T-helper 17 cell (primary cell): ENCODE data around the gene JMJD1C. TPM values are rescaled to one million over a fixed set of nuclear protein-coding genes. Genes with fewer than 3 reads are reported as not detected.
"Not testable (repeated sequence)": the region's sequence is repeated elsewhere in the genome, so short reads cannot be mapped to it uniquely, and the experiment has no call there.

Experiments
- ATAC-seq: fragments of 150-1000 bp; cut with Tn5 transposase; 2 replicates; pipeline ENCODE4 v1.10.0; 2021; ENCODE audit warnings: mild to moderate bottlenecking, moderate library complexity
- DNase-seq, 3 donors: peaks; one replicate each; pipeline versions ENCODE4 v3.0.0 to v3.0.0-alpha.2; 2020 to 2021
- H3K9me3 ChIP-seq: one replicate; pipeline ENCODE4 v1.7.0; 2013; ENCODE audit warnings: low read length, mild to moderate bottlenecking; ENCODE audit not compliant: control insufficient read depth, poor library complexity, severe bottlenecking
- H3K27ac Mint-ChIP-seq: one replicate; pipeline ENCODE4 v1.8.0; 2022; ENCODE audit warnings: mild to moderate bottlenecking, moderate library complexity, mixed read lengths
- H3K27me3 Mint-ChIP-seq: one replicate; pipeline ENCODE4 v1.8.0; 2022; ENCODE audit warnings: mixed read lengths
- H3K36me3 Mint-ChIP-seq: one replicate; pipeline ENCODE4 v1.8.0; 2022; ENCODE audit warnings: low read depth, mixed read lengths
- H3K4me1 Mint-ChIP-seq: one replicate; pipeline ENCODE4 v1.8.0; 2022; ENCODE audit warnings: mild to moderate bottlenecking, mixed read lengths
- H3K4me3 Mint-ChIP-seq: one replicate; pipeline ENCODE4 v1.8.0; 2022; ENCODE audit warnings: mild to moderate bottlenecking, moderate library complexity, mixed read lengths
- total RNA-seq, 4 donors: library from RNA in 2 of 4; stranded (reverse) in 2 of 4; gene quantifications; one replicate each; pipeline ENCODE4 v1.2.3 and lab custom pipeline; 2022 to 2026

JMJD1C gene
- total RNA-seq, 2 donors from 2014 or later: 215 to 279 TPM

DNA sequence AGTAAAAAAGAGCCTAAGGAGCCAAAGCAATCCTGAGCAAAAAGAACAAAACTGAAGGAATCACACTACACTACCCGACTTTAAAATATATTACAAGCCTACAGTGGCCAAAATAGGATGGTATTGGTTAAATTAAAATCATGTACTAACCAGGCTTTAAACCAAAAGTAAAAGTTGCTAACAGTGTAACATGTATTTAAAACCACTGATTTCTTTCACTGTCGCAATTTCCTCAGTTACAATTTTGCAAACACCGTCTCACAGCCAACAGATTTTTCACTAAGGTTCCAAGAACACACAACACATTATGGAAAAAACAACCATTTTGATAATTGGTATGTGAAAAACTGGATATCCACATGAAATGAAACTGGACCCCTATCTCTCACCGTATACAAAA is 74.0 kb downstream of the JMJD1C start:
- no peaks in the 10 kb centered on the region for H3K9me3 ChIP-seq
- no peak for DNase-seq
- Mint-ChIP-seq H3K4me1 (peaks cover 33% of the 10 kb centered on the region), H3K27me3 (no peaks in the 10 kb centered on the region), H3K4me3 (peak overlapping the region; percentile 37), H3K27ac (no peak overlapping the region), H3K36me3 (peaks cover 5% of the 10 kb centered on the region)
- ATAC-seq: no peak

DNA sequence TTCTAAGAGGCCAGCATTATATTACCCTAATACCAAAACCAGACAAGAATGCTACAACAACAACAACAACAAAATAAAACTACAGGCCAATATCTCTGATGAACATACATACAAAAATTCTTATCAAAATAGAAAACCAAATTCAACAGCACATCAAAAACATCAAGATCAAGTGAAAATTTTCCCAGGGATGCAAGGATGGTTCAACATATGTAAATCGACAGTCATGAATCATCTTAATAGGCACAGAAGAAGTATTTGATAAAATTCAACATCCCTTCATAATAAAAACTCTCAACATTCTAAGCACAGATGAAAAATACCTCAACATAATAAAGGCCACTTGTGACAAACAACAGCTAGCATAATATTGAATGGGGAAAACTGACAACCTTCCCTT is 75.3 kb downstream of the JMJD1C start:
- Mint-ChIP-seq H3K4me3 (peak overlapping the region; percentile 31), H3K36me3 (peaks cover 5% of the 10 kb centered on the region), H3K27ac (no peak overlapping the region), H3K4me1 (peaks cover 36% of the 10 kb centered on the region), H3K27me3 (no peaks in the 10 kb centered on the region)
- ATAC-seq (no peak), DNase-seq (no peak)
- H3K9me3 ChIP-seq: no peaks in the 10 kb centered on the region

DNA sequence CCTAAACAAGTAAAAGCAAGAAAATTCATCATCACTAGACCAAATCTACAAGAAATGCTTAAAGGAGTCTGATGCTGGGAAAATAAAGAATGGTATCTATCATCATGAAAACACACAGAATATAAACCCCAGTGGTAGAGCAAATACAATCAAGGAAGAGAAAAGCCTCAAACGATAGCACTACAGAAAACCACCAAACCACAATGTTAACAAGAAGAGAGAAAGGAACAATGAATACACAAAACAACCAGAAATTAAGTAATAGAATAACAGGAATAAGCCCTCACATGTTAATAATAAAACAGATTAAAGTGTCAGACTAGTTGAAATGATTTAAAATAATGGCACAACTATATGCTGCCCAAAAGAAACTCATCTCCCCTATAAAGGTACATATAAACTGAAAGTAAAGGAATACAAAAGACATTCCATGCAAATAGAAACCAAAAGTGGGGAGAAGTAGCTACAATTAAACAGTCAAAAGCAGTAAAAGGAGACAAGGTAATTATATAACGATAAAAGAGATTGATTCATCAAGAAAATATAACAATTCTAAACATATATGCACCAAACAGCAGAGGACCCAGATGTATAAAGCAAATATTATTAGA is 77.3 kb downstream of the JMJD1C start:
- ATAC-seq (peak; percentile 86), DNase-seq (no peak)
- Mint-ChIP-seq H3K36me3 (peaks cover 5% of the 10 kb centered on the region), H3K27ac (peak overlapping the region; percentile 88), H3K27me3 (no peaks in the 10 kb centered on the region), H3K4me1 (peaks cover 46% of the 10 kb centered on the region), H3K4me3 (peak overlapping the region; percentile 91)
- no peaks in the 10 kb centered on the region for H3K9me3 ChIP-seq

DNA sequence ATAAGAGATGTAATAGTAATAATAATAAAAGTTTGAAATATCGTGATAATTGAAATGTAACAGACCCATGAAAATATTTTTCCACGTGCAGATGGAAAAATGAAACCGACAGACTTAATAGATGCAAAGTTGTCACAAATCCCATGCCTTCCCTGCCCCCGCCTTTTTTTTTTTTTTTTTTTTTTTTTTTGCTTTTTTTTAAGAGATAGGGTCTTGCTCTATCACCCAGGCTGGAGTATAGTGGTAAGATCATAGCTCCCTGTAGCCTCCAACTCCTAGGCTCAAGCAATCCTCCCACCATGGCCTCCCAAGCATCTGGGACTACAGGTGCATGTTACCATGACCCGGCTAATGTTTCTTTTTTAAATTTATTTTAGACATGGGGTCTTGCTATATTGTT is 80.5 kb downstream of the JMJD1C start:
- peaks cover 5% of the 10 kb centered on the region for H3K36me3 Mint-ChIP-seq
- no peak for DNase-seq
- no peak overlapping the region for H3K4me3 Mint-ChIP-seq
- H3K27me3 Mint-ChIP-seq: no peaks in the 10 kb centered on the region
- no peak for ATAC-seq
- peaks cover 39% of the 10 kb centered on the region for H3K4me1 Mint-ChIP-seq
- no peak overlapping the region for H3K27ac Mint-ChIP-seq
- H3K9me3 ChIP-seq: no peaks in the 10 kb centered on the region

DNA sequence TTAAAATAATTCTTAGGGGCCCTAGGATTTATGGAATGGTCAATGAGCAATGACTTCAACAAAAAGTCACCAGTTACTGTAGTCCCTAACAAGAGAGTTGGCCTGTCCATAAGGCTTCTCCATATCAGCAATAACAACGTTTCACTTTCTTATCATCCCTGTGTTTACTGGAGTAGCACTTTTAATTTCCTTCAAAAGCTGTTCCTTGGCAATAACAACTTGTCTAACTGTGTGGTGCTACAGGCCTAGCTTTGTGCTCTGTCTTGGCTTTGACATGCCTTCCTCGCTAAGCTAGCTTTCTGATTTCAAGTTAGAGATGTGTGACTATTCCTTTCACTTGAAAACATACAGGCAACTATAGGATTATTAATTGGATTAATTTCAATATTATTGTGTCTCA is 81.1 kb downstream of the JMJD1C start:
- peaks cover 2% of the 10 kb centered on the region for H3K36me3 Mint-ChIP-seq
- no peak for DNase-seq
- no peak overlapping the region for H3K4me3 Mint-ChIP-seq
- no peaks in the 10 kb centered on the region for H3K9me3 ChIP-seq
- H3K4me1 Mint-ChIP-seq: peaks cover 39% of the 10 kb centered on the region
- H3K27ac Mint-ChIP-seq: no peak overlapping the region
- no peak for ATAC-seq
- H3K27me3 Mint-ChIP-seq: no peaks in the 10 kb centered on the region

DNA sequence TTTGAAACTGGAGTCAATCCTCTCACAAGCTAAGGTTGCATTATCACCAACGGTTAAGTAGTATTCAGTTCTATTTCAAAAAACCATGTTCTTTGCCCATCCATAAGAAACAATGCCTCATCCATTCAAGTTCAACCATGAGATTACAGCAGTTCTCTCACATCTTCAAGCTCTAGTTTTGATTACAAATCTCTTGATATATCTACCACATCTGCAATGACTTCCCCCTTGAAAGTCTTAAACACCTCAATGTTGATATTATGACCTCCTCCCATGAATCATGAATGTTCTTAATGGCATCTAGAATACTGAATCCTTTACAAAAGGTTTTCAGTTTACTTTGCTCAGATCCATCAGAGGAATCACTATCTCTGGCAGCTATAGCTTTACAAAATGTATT is 81.8 kb downstream of the JMJD1C start:
- Mint-ChIP-seq H3K4me3 (no peak overlapping the region), H3K27me3 (no peaks in the 10 kb centered on the region), H3K4me1 (peaks cover 37% of the 10 kb centered on the region), H3K27ac (no peak overlapping the region), H3K36me3 (peaks cover 2% of the 10 kb centered on the region)
- no peaks in the 10 kb centered on the region for H3K9me3 ChIP-seq
- no peak for DNase-seq
- ATAC-seq: no peak

DNA sequence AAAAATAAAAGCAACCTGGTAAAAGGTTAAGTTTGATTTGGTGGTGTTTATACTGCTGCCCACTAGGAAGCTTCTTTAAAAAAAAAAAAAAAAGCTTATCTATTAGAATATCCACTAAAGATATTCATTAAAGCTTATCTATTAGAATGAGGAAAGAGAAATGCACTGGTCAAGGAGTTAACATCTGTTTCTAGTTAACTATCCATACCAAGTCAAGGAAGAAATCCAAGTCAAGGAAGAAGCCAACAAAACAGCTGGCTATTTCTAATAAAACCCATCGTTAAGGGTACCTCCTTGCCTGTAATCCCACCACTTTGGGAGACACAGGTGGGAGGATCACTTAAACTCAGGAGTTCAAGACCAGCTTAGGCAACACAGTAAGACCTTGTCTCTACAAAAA is 82.6 kb downstream of the JMJD1C start:
- Mint-ChIP-seq H3K4me3 (no peak overlapping the region), H3K4me1 (peaks cover 28% of the 10 kb centered on the region), H3K36me3 (no peaks in the 10 kb centered on the region), H3K27ac (no peak overlapping the region), H3K27me3 (no peaks in the 10 kb centered on the region)
- H3K9me3 ChIP-seq: no peaks in the 10 kb centered on the region
- ATAC-seq (no peak), DNase-seq (no peak)

DNA sequence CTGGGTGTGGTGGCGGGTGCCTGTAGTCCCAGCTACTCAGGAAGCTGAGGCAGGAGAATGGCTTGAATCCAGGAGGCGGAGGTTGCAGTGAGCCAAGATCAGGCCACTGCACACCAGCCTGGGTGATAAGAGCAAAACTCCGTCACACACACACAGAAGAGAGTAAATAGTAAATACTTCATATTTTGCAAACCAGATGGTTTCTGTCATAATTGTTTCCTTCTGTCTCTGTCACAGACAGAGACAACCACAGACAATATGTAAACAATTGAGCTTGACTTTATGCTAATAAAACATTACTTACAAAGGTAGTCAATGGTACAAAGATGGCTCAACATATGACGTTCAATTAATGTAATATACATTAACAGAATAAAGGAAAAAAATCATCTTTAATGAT is 83.7 kb downstream of the JMJD1C start:
- ATAC-seq (no peak), DNase-seq (no peak)
- Mint-ChIP-seq H3K27ac (no peak overlapping the region), H3K27me3 (no peaks in the 10 kb centered on the region), H3K4me1 (peaks cover 24% of the 10 kb centered on the region), H3K4me3 (no peak overlapping the region), H3K36me3 (no peaks in the 10 kb centered on the region)
- no peaks in the 10 kb centered on the region for H3K9me3 ChIP-seq

DNA sequence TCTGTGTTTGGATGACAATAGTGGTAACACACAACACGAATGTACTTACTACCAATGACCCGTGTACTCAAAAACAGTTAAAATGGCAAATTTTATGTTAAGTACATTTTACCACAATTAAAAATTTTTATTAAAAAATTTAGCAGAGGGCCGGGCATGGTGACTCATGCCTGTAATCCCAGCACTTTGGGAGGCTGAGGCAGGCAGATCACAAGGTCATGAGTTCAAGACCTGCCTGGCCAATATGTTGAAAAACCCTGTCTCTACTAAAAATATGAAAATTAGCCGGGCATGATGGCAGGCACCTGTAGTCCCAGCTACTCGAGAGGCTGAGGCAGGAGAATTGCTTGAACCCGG is 88.5 kb downstream of the JMJD1C start:
- not testable (repeated sequence) for H3K4me3 Mint-ChIP-seq, H3K9me3 ChIP-seq, ATAC-seq, H3K27me3 Mint-ChIP-seq, H3K36me3 Mint-ChIP-seq, DNase-seq
- Mint-ChIP-seq H3K27ac (peak overlapping the region; percentile 37), H3K4me1 (peaks cover 12% of the 10 kb centered on the region)

DNA sequence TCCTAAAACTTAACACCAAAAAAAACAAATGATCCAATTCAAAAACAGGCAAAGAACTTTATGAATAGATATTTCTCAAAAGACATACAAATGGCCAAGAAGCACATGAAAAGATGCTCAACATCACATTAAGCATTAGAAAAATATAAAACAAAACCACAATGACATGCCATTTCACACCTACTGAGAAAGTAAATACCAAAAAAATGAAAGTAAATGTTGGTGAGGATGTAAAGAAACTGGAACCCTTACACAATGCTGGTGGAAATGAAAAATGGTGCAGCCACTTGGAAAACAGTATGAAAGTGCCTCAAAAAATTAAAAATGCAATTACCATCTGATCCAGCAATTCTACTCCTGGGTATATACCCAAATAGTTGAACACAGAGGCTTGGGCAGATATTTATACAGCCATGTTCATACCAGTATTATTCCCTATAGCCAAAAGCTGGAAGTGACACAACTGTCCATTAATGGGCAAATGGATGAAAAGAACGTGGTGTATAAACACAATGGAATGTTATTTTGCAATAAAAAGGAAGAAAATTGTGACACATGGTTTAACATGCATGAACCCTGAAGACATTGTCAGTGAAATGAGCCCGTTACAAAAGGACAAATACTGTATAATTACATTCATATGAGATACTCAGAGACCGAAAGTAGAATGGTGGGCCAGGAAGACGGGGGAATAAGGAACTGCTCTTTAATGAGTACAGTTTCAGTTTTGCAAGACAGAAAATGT is 89.0 kb downstream of the JMJD1C start:
- Mint-ChIP-seq H3K4me1 (peaks cover 12% of the 10 kb centered on the region), H3K36me3 (peaks cover 2% of the 10 kb centered on the region), H3K4me3 (no peak overlapping the region), H3K27me3 (no peaks in the 10 kb centered on the region), H3K27ac (no peak overlapping the region)
- H3K9me3 ChIP-seq: no peaks in the 10 kb centered on the region
- DNase-seq (no peak), ATAC-seq (no peak)

DNA sequence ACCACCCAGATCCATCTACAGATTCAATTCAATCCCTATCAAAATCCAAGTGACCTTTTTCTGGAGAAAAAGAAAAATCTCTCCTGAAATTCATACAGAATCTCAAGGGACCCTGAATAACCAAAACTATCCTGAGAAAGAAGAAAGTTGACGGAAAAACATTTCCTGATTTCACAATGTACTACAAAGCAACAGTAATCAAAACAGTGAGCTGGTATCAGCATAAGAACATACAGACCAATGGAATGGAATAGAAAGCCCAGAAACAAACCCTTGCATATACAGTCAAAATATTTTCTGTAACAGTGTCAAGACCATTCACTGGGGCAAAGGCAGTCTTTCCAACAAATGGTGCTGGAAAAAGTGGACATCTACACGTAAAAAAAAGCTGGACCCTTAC is 89.9 kb downstream of the JMJD1C start:
- peaks cover 12% of the 10 kb centered on the region for H3K4me1 Mint-ChIP-seq
- no peaks in the 10 kb centered on the region for H3K9me3 ChIP-seq
- no peak for ATAC-seq
- H3K36me3 Mint-ChIP-seq: peaks cover 2% of the 10 kb centered on the region
- H3K27me3 Mint-ChIP-seq: no peaks in the 10 kb centered on the region
- H3K4me3 Mint-ChIP-seq: no peak overlapping the region
- H3K27ac Mint-ChIP-seq: no peak overlapping the region
- no peak for DNase-seq

DNA sequence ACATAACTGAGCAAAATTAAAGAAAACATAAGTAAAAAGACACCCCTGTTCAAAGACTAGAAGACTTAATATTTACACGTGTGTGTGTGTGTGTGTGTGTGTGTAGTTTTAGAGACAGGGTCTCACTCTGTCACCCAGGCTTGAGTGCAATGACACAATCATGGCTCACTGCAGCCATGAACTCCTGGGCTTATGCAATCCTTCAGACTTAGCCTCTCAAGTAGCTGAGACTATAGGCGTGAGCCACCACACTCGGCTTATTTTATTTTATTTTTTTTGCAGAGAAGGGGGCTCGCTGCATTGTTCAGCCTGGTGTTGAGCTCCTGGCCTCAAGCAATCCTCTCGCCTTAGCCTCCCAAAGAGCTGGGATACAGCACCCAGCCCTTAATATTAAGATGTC is 90.3 kb downstream of the JMJD1C start:
- Mint-ChIP-seq H3K36me3 (peaks cover 2% of the 10 kb centered on the region), H3K27me3 (no peaks in the 10 kb centered on the region), H3K4me1 (peaks cover 12% of the 10 kb centered on the region), H3K4me3 (no peak overlapping the region), H3K27ac (no peak overlapping the region)
- no peaks in the 10 kb centered on the region for H3K9me3 ChIP-seq
- ATAC-seq (no peak), DNase-seq (no peak)

DNA sequence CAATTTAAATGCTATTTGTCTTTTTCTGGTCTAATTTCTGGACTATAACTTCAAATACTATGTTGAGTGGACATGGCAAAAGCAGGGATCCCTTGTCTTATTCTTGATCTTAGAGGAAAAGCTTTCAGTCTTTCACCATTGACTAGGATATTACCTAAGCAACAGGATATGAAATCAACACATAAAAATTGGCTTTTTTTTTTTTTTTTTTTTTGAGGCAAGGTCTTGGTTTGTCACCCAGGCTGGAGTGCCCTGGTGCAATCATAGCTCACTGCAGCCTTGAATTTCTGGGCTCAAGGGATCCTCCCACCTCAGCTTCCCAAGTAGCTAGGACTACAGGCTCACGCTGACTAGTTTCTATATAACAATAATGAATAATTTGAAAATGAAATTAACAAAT is 90.8 kb downstream of the JMJD1C start:
- H3K27me3 Mint-ChIP-seq: no peaks in the 10 kb centered on the region
- H3K27ac Mint-ChIP-seq: no peak overlapping the region
- H3K4me1 Mint-ChIP-seq: peaks cover 16% of the 10 kb centered on the region
- DNase-seq (no peak), ATAC-seq (no peak)
- no peaks in the 10 kb centered on the region for H3K9me3 ChIP-seq
- peaks cover 2% of the 10 kb centered on the region for H3K36me3 Mint-ChIP-seq
- H3K4me3 Mint-ChIP-seq: no peak overlapping the region

DNA sequence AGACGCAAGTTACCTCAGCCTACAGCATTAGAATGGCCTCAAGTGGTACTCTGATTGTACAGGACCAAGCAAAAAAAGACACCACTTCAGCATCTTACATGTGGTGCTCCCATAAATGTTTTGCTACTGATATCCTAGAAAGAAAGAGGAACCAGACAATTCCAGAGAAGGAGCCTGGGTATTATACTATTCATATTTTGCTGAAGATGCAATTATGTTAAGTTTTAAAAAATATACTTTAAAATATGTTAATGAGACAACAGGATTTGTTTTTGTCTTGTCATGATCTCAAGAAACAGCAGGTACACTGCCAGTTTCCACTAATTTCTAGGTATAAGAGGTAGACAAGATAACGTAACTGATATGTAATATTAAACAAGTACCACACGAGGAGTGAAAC is 92.6 kb downstream of the JMJD1C start:
- H3K9me3 ChIP-seq: no peaks in the 10 kb centered on the region
- Mint-ChIP-seq H3K27me3 (no peaks in the 10 kb centered on the region), H3K27ac (no peak overlapping the region), H3K4me1 (peaks cover 18% of the 10 kb centered on the region), H3K36me3 (peaks cover 2% of the 10 kb centered on the region), H3K4me3 (no peak overlapping the region)
- ATAC-seq: no peak
- no peak for DNase-seq
